Activated CD8-positive, alpha-beta T cell treated with anti-CD3 and anti-CD28 coated beads, Interleukin-2, amount 10 ng/mL, durations not matched to agents 7 days and 5 days (primary cell): ENCODE results near the gene ADH7. TPM values are rescaled to one million over a fixed set of nuclear protein-coding genes. Genes with fewer than 3 reads are reported as not detected.
"Not testable (repeated sequence)": the region's sequence is repeated elsewhere in the genome, so short reads cannot be mapped to it uniquely, and the experiment has no call there.

Experiments
- ATAC-seq: fragments of 150-1000 bp; cut with Tn5 transposase; one replicate; pipeline ENCODE4 v1.10.0; 2021; ENCODE audit warnings: moderate library complexity
- CTCF ChIA-PET: fragments of 350-600 bp; sonication (Branson Sonifier 250); formaldehyde crosslinking; loops from one replicate; lab custom pipeline; 2021; ENCODE audit warnings: antibody characterized with exemption; lab: Charles Lee
- POLR2A ChIA-PET: fragments of 350-600 bp; sonication (Branson Sonifier 250); formaldehyde crosslinking; loops from one replicate; lab custom pipeline; 2021; ENCODE audit warnings: antibody characterized with exemption; lab: Charles Lee
- DNase-seq: peaks from one replicate; pipeline ENCODE4 v3.0.0-alpha.2; 2020
- H3K27ac Mint-ChIP-seq: one replicate; pipeline ENCODE4 v1.8.0; 2021; ENCODE audit warnings: mild to moderate bottlenecking, mixed read lengths
- H3K27me3 Mint-ChIP-seq: one replicate; pipeline ENCODE4 v1.8.0; 2021; ENCODE audit warnings: low read depth, mixed read lengths
- H3K36me3 Mint-ChIP-seq: one replicate; pipeline ENCODE4 v1.8.0; 2021; ENCODE audit warnings: low read depth, mixed read lengths
- H3K4me1 Mint-ChIP-seq: one replicate; pipeline ENCODE4 v1.8.0; 2021; ENCODE audit warnings: low read depth, mixed read lengths
- H3K4me3 Mint-ChIP-seq: one replicate; pipeline ENCODE4 v1.8.0; 2021; ENCODE audit warnings: mild to moderate bottlenecking, mixed read lengths
- H3K9me3 Mint-ChIP-seq: one replicate; pipeline ENCODE4 v1.8.0; 2022; ENCODE audit warnings: mixed read lengths; ENCODE audit not compliant: insufficient read depth
- total RNA-seq, 2 experiments: library from RNA; stranded (reverse); gene quantifications; one replicate each; pipeline ENCODE4 v1.2.3, GENCODE V29; 2021

Gene ADH7
- total RNA-seq, 2 experiments from 2014 or later = not detected

GRCh38 chr4:99377341-99377740, 57.8 kb downstream of the ADH7 start:
- POLR2A ChIA-PET, CTCF ChIA-PET: not testable (repeated sequence)

GRCh38 chr4:99372464-99372863, 62.7 kb downstream of the ADH7 start:
- POLR2A ChIA-PET, H3K4me3 Mint-ChIP-seq, H3K9me3 Mint-ChIP-seq, CTCF ChIA-PET, H3K27me3 Mint-ChIP-seq, H3K4me1 Mint-ChIP-seq, DNase-seq, ATAC-seq, H3K27ac Mint-ChIP-seq, H3K36me3 Mint-ChIP-seq: not testable (repeated sequence)

More at GRCh38 chr4:99377341-99377740, 57.8 kb downstream of the ADH7 start:
- H3K36me3 Mint-ChIP-seq, DNase-seq, H3K27me3 Mint-ChIP-seq, H3K9me3 Mint-ChIP-seq, ATAC-seq, H3K4me1 Mint-ChIP-seq, H3K4me3 Mint-ChIP-seq, H3K27ac Mint-ChIP-seq: not testable (repeated sequence)

- ATAC-seq, H3K36me3 Mint-ChIP-seq, H3K27ac Mint-ChIP-seq, DNase-seq, H3K4me1 Mint-ChIP-seq, H3K27me3 Mint-ChIP-seq, CTCF ChIA-PET, POLR2A ChIA-PET, H3K4me3 Mint-ChIP-seq, H3K9me3 Mint-ChIP-seq: not testable (repeated sequence)
Observed at GRCh38 chr4:99367817-99368216, 67.3 kb downstream of the ADH7 start.

GRCh38 chr4:99366491-99366890, 68.7 kb downstream of the ADH7 start:
- Mint-ChIP-seq H3K27ac (no peak overlapping the region), H3K27me3 (peaks cover 4% of the 10 kb centered on the region), H3K4me3 (no peak overlapping the region), H3K9me3 (no peaks in the 10 kb centered on the region), H3K4me1 (no peaks in the 10 kb centered on the region), H3K36me3 (no peaks in the 10 kb centered on the region)
- no peak for DNase-seq
- ChIA-PET POLR2A (no interaction called here), CTCF (no interaction called here)
- ATAC-seq = no peak

GRCh38 chr4:99362768-99363167, 72.4 kb downstream of the ADH7 start:
- Mint-ChIP-seq H3K36me3 (no peaks in the 10 kb centered on the region), H3K4me3 (no peak overlapping the region), H3K4me1 (no peaks in the 10 kb centered on the region), H3K27me3 (peaks cover 3% of the 10 kb centered on the region), H3K9me3 (no peaks in the 10 kb centered on the region), H3K27ac (no peak overlapping the region)
- CTCF ChIA-PET = no interaction called here
- ATAC-seq (no peak), DNase-seq (no peak)
- POLR2A ChIA-PET = interaction anchor here (0.6 kb wide), 1 partner anchor 438 kb away, joined by 5 read pairs; no protein-coding TSS in a partner anchor

Other genes with a start within 250 kb of the ADH7 start
- gene ADH6, start 216.1 kb downstream of the ADH7 start, total RNA-seq = not detected
- gene ADH1A, start 144.4 kb downstream of the ADH7 start, total RNA-seq = not detected
- not detected for gene ADH1B, start 113.9 kb downstream of the ADH7 start, total RNA-seq
- gene ADH1C, start 82.6 kb downstream of the ADH7 start, total RNA-seq = not detected
- gene C4orf17, start 75.7 kb upstream of the ADH7 start, total RNA-seq = not detected
- gene TRMT10A, start 128.7 kb upstream of the ADH7 start, total RNA-seq = 1 to 10 TPM; 7.4 to 8.2 TPM
- gene MTTP, start 139.5 kb upstream of the ADH7 start, total RNA-seq = under 1 TPM in 1 of 2 experiments, not detected in 1; 0.58 TPM
- not detected for gene C4orf54, start 222.5 kb upstream of the ADH7 start, total RNA-seq